ENCODE results near the gene TANGO6.

Gene TANGO6

DNA sequence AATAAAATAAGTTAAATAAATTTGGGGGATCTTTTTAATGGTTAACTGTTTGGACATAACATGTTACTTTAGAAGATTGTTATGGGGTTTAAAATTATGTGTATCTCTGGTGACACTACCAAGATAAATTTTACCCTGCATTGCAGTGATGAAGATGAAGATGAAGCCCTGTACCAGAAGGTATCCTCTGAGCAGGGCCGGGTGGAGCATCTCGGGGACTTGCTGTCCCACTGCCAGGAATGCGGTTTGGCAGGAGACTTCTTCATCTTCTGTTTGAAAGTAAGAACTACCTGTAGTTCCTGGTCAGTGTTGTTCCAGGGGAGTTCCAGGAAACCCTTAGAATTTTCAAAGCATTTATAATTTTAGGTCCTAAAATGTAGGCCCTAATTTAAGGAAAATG lies 64.0 kb downstream of the TANGO6 start:
- no peak for DNase-seq (ENCODE audit: low read depth in 4 of 4, low spot score in 1 of 4)

GRCh38 chr16:68907781-68908181 lies 64.5 kb downstream of the TANGO6 start:
- no peak for DNase-seq (ENCODE audit: low read depth in 4 of 4, low spot score in 1 of 4)

- no peak for DNase-seq (ENCODE audit: low read depth in 4 of 4, low spot score in 1 of 4)
Observed at GRCh38 chr16:68909099-68909733, 65.9 kb downstream of the TANGO6 start.

- no peak for DNase-seq (ENCODE audit: low read depth in 4 of 4, low spot score in 1 of 4)
Observed at GRCh38 chr16:68910051-68910450, 66.7 kb downstream of the TANGO6 start.

- no peak for DNase-seq (ENCODE audit: low read depth in 4 of 4, low spot score in 1 of 4)
Observed at GRCh38 chr16:68915589-68915988, 72.3 kb downstream of the TANGO6 start.

- DNase-seq (ENCODE audit: low read depth in 4 of 4, low spot score in 1 of 4): no peak
Observed at GRCh38 chr16:68917541-68917940, 74.2 kb downstream of the TANGO6 start.

DNA sequence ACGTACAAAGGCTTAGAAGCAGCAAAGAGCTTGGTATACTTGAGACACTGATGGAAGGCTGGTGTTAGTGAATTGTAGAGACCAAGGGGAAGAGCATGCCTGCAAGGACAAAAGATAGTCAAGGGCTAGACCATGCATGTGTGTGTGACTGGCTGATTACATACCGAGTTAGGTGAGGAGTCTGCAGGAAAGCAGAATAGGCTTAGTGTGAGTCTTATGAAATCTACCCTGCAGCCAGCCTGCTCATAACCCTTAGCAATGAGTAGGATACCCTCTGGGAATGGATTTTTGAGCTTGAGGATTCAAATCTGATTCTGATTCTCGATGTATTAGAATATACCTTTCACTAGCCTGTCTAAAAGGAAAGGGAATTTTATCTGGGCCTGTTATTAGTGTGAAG lies 77.0 kb downstream of the TANGO6 start:
- no peak for DNase-seq (ENCODE audit: low read depth in 4 of 4, low spot score in 1 of 4)

DNA sequence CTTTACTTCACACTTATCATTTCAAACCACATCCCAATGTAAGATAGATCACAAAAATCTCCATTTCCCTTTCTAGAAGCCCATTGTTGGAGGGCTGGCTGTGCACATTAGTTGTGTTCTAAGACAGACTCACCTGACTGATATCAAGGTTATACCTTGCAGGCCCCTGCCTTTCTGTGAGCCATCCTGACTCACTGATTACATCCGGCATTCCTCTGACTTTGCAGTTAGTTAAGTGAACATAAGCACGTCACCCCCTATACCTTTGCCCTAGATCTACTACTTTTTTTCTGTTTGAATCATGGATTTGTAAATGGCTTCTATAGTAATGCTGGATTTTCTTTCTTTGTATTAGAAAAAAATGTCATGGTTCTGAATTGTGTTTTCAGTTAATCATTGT lies 78.3 kb downstream of the TANGO6 start:
- DNase-seq (ENCODE audit: low read depth in 4 of 4, low spot score in 1 of 4): no peak

DNA sequence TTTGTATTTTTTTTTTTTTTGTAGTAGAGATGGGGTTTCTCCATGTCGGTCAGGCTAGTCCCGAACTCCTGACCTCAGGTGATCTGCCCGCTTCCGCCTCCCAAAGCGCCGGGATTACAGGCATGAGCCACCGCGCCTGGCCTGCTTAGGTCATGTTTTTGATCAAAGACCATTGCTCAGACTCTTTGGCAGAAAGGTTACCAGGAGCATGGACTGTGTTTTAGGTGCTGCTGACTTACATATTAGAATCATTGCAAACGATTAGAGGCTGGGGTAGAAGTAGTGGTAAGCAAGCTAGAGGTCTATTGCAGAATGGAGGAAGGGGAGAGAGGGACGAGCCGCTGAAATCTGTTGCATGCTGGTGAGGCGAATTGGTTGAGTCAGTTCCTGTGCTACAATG lies 79.8 kb downstream of the TANGO6 start:
- DNase-seq (ENCODE audit: low read depth in 4 of 4, low spot score in 1 of 4): no peak

DNA sequence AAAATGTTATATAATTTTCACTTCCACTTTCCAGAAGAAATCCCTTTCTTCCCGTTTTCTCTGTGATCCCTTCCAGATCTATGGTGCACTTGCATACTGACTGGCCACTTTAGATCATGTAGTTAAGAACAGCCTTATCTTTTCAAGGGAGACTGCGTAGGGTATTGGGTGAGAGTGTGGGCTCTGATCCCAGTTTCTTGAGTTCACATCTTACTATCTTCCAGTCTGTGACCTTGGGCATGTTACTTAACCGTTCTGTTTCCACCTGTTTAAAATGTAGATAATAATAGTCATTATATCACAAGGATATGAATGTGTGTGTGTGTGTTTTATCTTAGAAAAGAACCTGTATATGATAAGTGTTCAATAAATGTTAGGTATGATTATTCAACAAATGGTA lies 83.7 kb downstream of the TANGO6 start:
- DNase-seq (ENCODE audit: low read depth in 4 of 4, low spot score in 1 of 4): no peak

DNA sequence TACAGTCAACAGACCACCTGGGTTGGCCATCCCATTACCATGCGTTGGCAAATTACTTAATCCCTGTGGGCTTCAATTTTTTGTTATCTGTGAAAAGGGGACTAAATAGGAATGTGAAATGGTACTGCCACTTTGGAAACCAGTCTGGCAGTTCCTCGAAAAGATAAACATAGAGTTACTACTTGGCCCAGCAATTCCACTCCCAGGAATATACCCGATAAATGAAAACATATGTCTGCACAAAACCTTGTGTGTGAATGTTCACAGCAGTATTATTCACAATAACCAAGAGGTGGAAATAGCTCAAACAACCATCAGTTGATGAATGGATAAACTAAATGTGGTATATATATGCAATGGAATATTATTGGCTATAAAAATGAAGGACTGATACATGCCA lies 87.9 kb downstream of the TANGO6 start:
- DNase-seq (ENCODE audit: low read depth in 4 of 4, low spot score in 1 of 4): no peak

- DNase-seq (ENCODE audit: low read depth in 4 of 4, low spot score in 1 of 4): no peak
Observed at GRCh38 chr16:68934402-68934801, 91.1 kb downstream of the TANGO6 start.

GRCh38 chr16:68935008-68935407 lies 91.7 kb downstream of the TANGO6 start:
- DNase-seq (ENCODE audit: low read depth in 4 of 4, low spot score in 1 of 4): no peak

GRCh38 chr16:68936736-68937631 lies 93.7 kb downstream of the TANGO6 start:
- no peak for DNase-seq (ENCODE audit: low read depth in 4 of 4, low spot score in 1 of 4)

DNA sequence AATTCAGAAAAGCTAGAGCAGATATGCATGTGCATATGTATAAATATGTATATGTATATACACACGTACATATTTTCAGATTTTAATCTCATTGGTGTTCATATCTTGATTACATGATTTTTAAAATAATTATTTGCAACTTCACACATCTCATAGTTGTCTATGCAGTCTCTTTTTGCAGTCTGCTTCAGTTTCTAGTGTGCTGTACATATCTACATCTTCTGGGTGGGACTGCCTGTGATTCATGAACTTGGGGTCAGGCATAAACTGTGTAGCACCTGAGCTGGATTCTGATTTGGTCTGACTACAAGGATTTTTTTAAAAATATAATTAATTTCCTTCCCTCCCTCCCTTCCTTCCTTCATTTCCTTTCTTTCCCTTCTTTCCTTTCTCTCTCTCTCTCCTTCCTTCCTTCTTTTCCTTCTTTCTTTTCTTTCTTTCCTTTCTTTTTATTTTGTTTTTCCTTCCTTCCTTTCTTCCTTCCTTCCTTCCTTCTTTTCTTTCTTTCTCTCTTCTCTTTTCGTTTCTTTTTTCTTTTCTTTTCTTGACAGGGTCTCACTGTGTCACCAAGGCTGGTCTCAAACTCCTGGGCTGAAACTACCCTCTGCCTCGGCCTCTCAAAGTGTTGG lies 96.5 kb downstream of the TANGO6 start:
- no peak for DNase-seq (ENCODE audit: low read depth in 4 of 4, low spot score in 1 of 4)

- no peak for DNase-seq (ENCODE audit: low read depth in 4 of 4, low spot score in 1 of 4)
Observed at GRCh38 chr16:68940816-68941215, 97.5 kb downstream of the TANGO6 start.

DNA sequence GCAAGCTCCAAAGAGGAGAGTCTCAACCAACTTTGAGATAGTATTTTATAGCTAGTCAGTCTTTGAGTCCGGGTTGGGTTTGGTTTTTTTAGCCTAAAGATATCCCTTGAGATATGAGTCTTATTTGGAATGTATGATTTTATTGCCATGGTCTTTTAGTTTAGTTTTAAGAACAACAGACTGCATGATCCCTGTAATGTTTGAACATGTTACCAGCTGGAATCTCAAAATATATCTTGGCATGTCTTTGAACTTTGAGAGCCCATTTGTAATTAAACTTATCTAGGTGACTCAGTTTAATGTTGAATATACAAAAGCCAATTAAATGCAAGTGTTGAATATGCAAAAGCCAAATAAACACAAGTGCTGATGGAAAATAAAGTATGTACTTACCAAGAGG lies 100.6 kb downstream of the TANGO6 start:
- no peak for DNase-seq (ENCODE audit: low read depth in 4 of 4, low spot score in 1 of 4)

GRCh38 chr16:68948230-68948910 lies 105.0 kb downstream of the TANGO6 start:
- no peak for DNase-seq (ENCODE audit: low read depth in 4 of 4, low spot score in 1 of 4)

- DNase-seq (ENCODE audit: low read depth in 4 of 4, low spot score in 1 of 4): no peak
Observed at GRCh38 chr16:68951991-68952877, 108.9 kb downstream of the TANGO6 start.

GRCh38 chr16:68954911-68955635 lies 111.7 kb downstream of the TANGO6 start:
- DNase-seq (ENCODE audit: low read depth in 4 of 4, low spot score in 1 of 4): no peak
